Neutrophil (primary cell): ENCODE measurements around the gene TMEM250.

Experiments
- H3K27ac ChIP-seq: fragments of 200-600 bp; sonication (generic); 2 replicates; pipeline ENCODE4 v1.5.1; 2016; ENCODE audit warnings: mild to moderate bottlenecking, moderate library complexity
- H3K27me3 ChIP-seq: fragments of 200-600 bp; sonication (generic); 2 replicates; pipeline ENCODE4 v1.6.0; 2016; ENCODE audit warnings: mild to moderate bottlenecking
- H3K36me3 ChIP-seq: fragments of 200-600 bp; sonication (generic); 2 replicates; pipeline ENCODE4 v1.5.1; 2017
- H3K4me1 ChIP-seq, 2 experiments: fragments of 200-600 bp in 1 of 2; sonication (generic) in 1 of 2; 1 replicate in 1 of 2; 2 replicates in 1 of 2; pipeline versions ENCODE4 v1.5.1 to v1.6.1; 2013 to 2016; ENCODE audit warnings: low read depth in 1 of 2, low read length in 1 of 2, mild to moderate bottlenecking in 1 of 2, moderate library complexity in 1 of 2; ENCODE audit not compliant: control insufficient read depth in 1 of 2, insufficient read depth in 1 of 2
- H3K4me3 ChIP-seq, 2 experiments: fragments of 200-600 bp in 1 of 2; sonication (generic) in 1 of 2; 1 replicate in 1 of 2; 2 replicates in 1 of 2; pipeline ENCODE4 v1.5.1; 2013 to 2016; ENCODE audit warnings: low read depth in 1 of 2, low read length in 1 of 2, mild to moderate bottlenecking in 1 of 2, moderate library complexity in 1 of 2
- H3K9me3 ChIP-seq: fragments of 200-600 bp; sonication (generic); 2 replicates; pipeline ENCODE4 v1.5.1; 2016
- CTCF ChIP-seq: fragments of 200-600 bp; sonication (generic); IDR thresholded peaks from 2 replicates; pipeline ENCODE4 v1.5.1; 2016; ENCODE audit warnings: antibody characterized with exemption

TMEM250 gene

GRCh38 chr9:136075134-136075841 lies 43.4 kb downstream of the TMEM250 start:
- H3K27ac ChIP-seq: peak overlapping the region; percentile 85
- no peak for TF ChIP-seq CTCF
- H3K36me3 ChIP-seq: peaks cover 9% of the 10 kb centered on the region
- no peaks in the 10 kb centered on the region for H3K27me3 ChIP-seq
- peak overlapping the region; percentile 39 to 55 for H3K4me3 ChIP-seq
- no peaks in the 10 kb centered on the region for H3K9me3 ChIP-seq
- H3K4me1 ChIP-seq: peaks cover 20 to 47% of the 10 kb centered on the region in 2 experiments

- Histone ChIP-seq H3K9me3 (no peaks in the 10 kb centered on the region), H3K27ac (peak overlapping the region; percentile 85), H3K4me1 (peaks cover 20 to 41% of the 10 kb centered on the region in 2 experiments), H3K4me3 (peak overlapping the region in 1 of 2 experiments; percentile 55), H3K36me3 (peaks cover 9% of the 10 kb centered on the region), H3K27me3 (no peaks in the 10 kb centered on the region)
- no peak for TF ChIP-seq CTCF
Measured at GRCh38 chr9:136074706-136075105, 44.0 kb downstream of the TMEM250 start.
